Renal cortex interstitium (tissue), 15 donors: Measurements from ENCODE around the gene PLXNC1. TPM values are rescaled to one million over a fixed set of nuclear protein-coding genes. Genes with fewer than 3 reads are reported as not detected.

Experiments used
- DNase-seq, 11 donors: peaks; one replicate each; pipeline ENCODE4 v3.0.0-alpha.2; 2013; ENCODE audit warnings: low read depth in 9 of 11, low spot score in 4 of 11; ENCODE audit errors: extremely low read depth in 1 of 11
- long read RNA-seq, 16 experiments: transcript quantifications; one replicate each; lab custom pipeline, GENCODE V29; 2026
- polyA plus RNA-seq, 3 donors: library from polyadenylated mRNA; unstranded; fragments of 120-200 nt; gene quantifications; one replicate each; pipeline ENCODE4 v1.2.1, GENCODE V29; 2013; ENCODE audit not compliant: insufficient read length in 3 of 3

The PLXNC1 gene
- polyA plus RNA-seq: 1 to 10 TPM; 6.4 to 8.1 (median 7.7) TPM
- long read RNA-seq, donor 1: 0 reads
- long read RNA-seq, donor 2: 0 reads
- long read RNA-seq, donor 3: 0 reads
- long read RNA-seq, donor 4, partial matches to known transcripts: 5 of 10 reads
- long read RNA-seq, donor 4, other reads (novel, unspliced or antisense): 5 of 10 reads
- long read RNA-seq, donor 5: 0 reads
- long read RNA-seq, donor 6: 0 reads
- long read RNA-seq, donor 7: 0 reads
- long read RNA-seq, donor 8: 0 reads
- long read RNA-seq, donor 9, partial matches to known transcripts: 0 of 1 reads
- long read RNA-seq, donor 9, other reads (novel, unspliced or antisense): 0 of 1 reads
- long read RNA-seq, donor 10: 0 reads
- long read RNA-seq, donor 11: 0 reads
- long read RNA-seq, donor 12: 0 reads
- long read RNA-seq, donor 13: 0 reads
- long read RNA-seq, donor 14, full-length matches to known transcripts: 1 of 6 reads
- long read RNA-seq, donor 14, partial matches to known transcripts: 5 of 6 reads
- long read RNA-seq, donor 14, other reads (novel, unspliced or antisense): 0 of 6 reads
- long read RNA-seq, donor 15, partial matches to known transcripts: 0 of 1 reads
- long read RNA-seq, donor 15, other reads (novel, unspliced or antisense): 0 of 1 reads
- long read RNA-seq, donor 16, partial matches to known transcripts: 18 of 18 reads
- long read RNA-seq, donor 16, other reads (novel, unspliced or antisense): 0 of 18 reads

GRCh38 chr12:94147991-94148738, at the start of gene PLXNC1:
PLXNC1 (plus strand) TSS chr12:94148577; CDS start chr12:94148972, 395 bp downstream.
- DNase-seq: no peak

DNA sequence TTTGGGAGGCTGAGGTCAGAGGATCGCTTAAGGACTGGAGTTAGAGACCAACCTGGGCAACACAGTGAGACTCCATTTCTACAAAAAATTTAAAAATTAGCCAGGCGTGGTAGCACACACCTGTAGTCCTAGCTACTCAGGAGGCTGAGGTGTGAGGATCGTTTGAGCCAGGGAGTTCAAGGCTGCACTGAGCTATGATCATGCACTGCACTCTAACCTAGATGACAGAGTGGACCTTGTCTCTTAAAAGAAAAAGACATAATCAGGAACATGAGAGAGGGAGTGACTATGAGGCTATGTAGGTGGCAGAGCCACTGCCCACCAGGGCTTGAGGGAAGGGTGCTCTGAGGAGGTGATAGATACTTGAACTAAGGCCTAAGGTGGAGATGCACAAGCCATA, 49.2 kb upstream of the PLXNC1 start:
- no peak for DNase-seq

DNA sequence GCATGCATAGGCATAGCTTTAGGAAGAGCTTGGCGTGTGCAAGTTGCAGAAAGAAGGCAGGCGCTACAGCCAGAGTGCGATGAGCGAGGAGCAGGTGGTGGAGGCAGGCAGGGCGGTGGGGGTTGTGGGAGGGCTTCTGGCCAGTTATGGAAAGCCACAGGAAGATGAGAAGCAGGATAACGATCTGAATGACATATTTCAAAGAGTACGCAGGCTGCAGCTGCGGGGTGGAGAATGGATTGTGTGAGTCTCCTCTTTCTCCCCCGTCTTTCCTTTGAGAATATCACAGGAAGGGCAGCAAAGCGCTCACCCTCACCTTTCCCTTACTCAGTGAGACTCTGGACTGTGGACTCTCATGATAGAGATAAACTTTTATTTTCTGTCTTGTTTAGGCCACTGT, 48.7 kb upstream of the PLXNC1 start:
- DNase-seq: no peak

- no peak for DNase-seq
Measured at GRCh38 chr12:94100211-94100627, 48.2 kb upstream of the PLXNC1 start.

- peak; percentile 38 to 72 (median 61) for DNase-seq
Measured at GRCh38 chr12:94100990-94101737, 47.2 kb upstream of the PLXNC1 start.

- peak; percentile 62 to 83 (median 79) for DNase-seq
Measured at GRCh38 chr12:94101738-94102660, 46.4 kb upstream of the PLXNC1 start.

- no peak for DNase-seq
Measured at GRCh38 chr12:94103986-94104385, 44.4 kb upstream of the PLXNC1 start.

GRCh38 chr12:94107910-94108309, 40.5 kb upstream of the PLXNC1 start:
- DNase-seq: no peak

GRCh38 chr12:94109160-94109559, 39.2 kb upstream of the PLXNC1 start:
- DNase-seq: no peak

DNA sequence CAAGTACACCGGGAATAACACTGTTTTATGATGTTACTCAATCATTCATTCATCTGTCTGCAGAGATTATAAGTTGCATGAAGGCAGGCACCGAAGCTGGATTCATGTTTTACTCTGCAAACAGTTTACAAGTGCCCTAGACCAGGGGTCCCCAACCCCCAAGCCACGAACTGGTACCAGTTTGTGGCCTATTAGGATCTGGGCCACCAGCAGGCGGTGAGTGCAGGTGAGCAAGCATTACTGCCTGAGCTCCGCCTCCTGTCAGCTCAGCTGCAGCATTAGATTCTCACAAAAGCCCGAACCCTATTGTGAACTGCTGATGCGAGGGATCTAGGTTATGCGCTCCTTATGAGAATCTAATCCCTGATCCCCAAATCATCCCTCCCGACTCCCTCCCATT, 38.1 kb upstream of the PLXNC1 start:
- no peak for DNase-seq

GRCh38 chr12:94111302-94111701, 37.1 kb upstream of the PLXNC1 start:
- DNase-seq: no peak

DNA sequence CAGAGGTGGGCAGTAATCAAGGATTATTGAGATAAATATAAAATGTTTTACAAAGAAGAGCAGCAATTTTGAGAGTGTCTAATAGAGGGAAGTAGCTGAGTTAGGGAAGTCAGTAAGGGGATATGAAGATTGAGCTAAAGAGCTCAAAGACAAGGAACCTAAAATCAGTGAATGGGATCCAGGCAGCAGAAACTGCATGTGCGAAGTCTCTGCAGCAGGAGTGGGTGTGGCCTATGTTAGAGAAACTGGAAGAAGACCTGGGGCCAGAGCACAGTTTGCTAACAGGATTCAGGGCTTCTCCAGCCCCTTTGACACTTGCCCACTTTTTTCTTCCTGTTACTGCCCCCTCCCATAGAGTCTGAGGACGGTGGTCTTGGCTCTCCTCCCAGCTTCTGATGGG, 36.3 kb upstream of the PLXNC1 start:
- DNase-seq: no peak

- DNase-seq: no peak
Measured at GRCh38 chr12:94114166-94114565, 34.2 kb upstream of the PLXNC1 start.

DNA sequence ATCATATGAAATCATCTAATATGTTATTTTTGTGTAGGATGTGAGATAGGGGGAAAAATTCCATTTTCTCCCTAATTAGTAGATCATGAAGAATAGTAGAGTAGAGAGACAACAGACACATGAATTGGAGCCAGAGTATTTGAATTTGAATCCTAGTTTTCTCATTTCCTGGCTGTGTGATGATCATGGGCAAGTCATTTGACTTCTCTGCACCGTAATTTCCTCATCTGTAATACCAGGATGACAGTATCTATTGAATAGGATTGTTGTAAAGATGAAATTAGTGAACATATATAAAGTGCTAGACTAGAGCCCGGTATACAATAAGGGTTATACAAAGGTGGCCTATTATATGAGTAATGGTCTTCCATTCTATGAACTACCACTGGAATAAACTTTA, 32.2 kb upstream of the PLXNC1 start:
- no peak for DNase-seq

GRCh38 chr12:94121886-94122285, 26.5 kb upstream of the PLXNC1 start:
- DNase-seq: no peak

- DNase-seq: no peak
Measured at GRCh38 chr12:94122591-94122990, 25.8 kb upstream of the PLXNC1 start.

GRCh38 chr12:94123127-94123526, 25.2 kb upstream of the PLXNC1 start:
- DNase-seq: no peak

DNA sequence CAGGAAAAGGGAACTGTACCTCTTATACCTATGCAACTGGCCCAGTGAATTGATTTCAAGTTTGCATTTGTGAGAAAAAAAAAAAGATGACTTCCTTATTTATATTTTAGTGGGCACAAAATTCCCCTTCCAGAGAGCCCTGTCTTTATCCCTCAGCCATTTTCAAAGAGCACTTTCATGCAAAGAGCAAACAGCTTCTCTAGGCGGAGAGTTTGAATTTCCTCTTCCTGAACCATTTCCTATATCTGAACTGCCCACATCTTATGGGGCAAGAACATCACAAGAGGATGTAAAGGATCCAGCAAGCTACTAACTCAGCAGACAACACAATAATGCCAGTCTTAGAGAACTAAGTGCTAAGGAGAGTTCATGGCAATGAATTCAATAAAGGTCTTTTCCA, 22.3 kb upstream of the PLXNC1 start:
- DNase-seq: no peak
